HG02840 (cell line): Measurements from ENCODE around the gene PCOLCE2.

Experiments used
- ATAC-seq: cut with Tn5 transposase; IDR thresholded peaks from one replicate; pipeline ENCODE4 v1.9.1; 2021; ENCODE audit warnings: mild to moderate bottlenecking, moderate library complexity, moderate number of reproducible peaks; ENCODE audit not compliant: unreplicated experiment, low FRiP score

PCOLCE2 gene

DNA sequence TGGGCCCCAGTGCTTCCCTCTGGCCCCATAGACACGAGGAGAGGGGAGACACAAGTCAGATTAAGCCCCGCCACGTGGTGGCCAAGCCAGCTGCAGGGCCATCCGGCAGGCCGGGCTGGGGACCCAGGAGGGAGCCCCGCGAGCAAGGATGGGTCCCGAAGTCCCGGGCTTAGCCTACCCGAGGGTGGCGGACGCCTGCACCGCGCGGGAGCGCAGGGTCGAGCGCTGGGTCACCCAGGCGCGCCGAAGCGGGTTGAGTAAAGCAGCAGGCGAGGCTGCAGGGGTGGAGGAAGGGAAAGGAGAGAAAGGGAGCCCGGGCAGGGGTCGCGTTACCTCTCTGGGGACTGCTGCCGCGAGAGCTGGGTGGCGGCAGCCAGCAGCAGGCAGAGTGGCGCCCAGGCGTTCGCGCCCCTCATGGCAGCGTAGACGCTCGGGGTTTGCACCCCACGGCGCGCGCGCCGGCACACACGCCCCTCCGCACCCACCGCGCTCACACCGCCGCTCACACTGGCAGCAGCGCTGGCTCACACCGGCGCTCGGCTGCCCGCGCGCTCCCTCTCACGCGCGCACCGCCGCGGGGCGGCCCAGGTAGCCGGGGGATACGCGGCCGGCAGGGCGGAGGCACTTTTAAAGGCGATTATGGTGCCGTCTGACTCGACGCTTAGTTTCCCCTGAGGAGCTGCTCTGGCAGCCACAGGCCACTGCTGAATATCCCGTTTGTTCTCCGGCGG, at the start of gene PCOLCE2:
TSS of gene PCOLCE2 (minus strand) at position 603 of the 731 bp plus-strand sequence. CDS start at position 416, 187 bp downstream.
- ATAC-seq = no peak

GRCh38 chr3:142935963-142936362, 47.1 kb upstream of the PCOLCE2 start:
- ATAC-seq = no peak

- ATAC-seq = no peak
These were observed 46.0 kb upstream of the PCOLCE2 start for GRCh38 chr3:142934887-142935269.

DNA sequence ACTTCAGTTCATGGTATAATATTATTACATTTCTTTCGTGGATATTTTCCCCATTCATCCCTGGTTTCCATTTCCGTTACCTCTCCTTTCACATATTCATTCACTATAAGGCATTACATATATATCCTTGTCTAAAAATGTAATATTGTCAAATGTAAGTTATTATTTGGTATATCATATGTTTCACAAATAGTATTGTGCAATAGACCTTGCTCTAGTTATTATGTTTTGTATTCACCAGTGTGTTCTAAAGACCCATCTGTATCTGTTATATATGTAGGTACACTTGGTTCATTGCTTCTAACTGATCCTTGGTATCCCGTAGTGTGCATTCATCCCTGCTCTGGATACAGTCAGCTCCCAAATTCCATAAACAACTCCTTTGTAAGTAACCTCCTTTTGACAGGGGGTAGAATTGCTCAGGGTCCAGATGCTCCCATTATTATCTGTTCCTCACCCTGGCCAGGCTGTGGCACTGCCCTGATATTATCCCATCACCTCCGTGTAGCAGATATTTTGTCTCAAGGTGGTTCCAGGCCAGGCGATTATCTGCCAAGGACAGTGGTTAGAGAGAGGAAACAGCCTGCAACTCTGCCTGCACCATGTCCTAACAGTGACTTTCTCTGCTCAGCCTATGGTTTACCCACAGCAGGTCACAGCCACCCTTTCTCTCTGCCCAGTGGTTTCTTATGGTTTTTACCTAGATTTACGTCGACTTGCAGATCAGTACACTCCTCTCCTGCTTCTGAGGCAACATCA, 45.4 kb upstream of the PCOLCE2 start:
- ATAC-seq = no peak

GRCh38 chr3:142931222-142931621, 42.3 kb upstream of the PCOLCE2 start:
- no peak for ATAC-seq

DNA sequence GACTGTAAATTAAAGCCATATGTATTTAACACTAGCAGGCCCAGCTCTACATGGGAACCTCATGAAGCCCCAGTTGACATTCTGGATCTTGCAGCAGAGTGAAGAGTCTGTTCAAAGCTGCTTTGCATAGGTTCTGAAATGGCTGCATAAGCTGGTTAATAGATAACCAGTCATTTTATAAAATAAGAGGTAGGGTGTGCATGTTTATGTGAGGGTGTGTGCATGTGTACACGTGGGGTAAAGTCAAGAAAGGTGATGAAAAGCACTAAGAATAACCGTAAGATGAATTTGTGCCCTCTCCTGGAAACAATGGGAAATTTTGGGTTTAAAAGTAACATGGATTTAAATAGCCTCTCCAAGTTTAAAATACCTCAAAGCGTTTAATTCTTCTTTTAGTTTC, 41.6 kb upstream of the PCOLCE2 start:
- no peak for ATAC-seq

- ATAC-seq = no peak
These were observed 41.0 kb upstream of the PCOLCE2 start for GRCh38 chr3:142929890-142930289.

- ATAC-seq = no peak
These were observed 40.2 kb upstream of the PCOLCE2 start for GRCh38 chr3:142929109-142929508.

- ATAC-seq = no peak
These were observed 37.6 kb upstream of the PCOLCE2 start for GRCh38 chr3:142926368-142926944.

GRCh38 chr3:142925140-142925539, 36.3 kb upstream of the PCOLCE2 start:
- no peak for ATAC-seq

DNA sequence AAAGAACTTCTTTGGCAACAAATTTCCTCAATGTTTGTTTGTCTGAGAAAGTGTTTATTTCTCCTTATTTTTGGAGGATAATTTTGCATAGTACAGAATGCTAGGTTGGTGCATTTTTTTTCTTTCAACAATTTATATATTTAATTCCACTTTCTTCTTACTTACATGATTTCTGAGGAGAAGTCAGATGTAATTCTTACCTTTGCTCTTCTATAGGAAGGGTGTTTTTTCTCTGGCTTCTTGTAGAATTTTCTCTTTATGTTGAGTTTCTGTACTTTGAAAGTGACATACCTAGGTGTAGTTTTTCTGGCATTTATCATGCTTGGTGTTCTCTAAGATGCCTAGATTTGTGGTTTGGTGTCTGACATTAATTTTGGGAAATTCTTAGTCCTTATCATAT, 34.8 kb upstream of the PCOLCE2 start:
- ATAC-seq = no peak

DNA sequence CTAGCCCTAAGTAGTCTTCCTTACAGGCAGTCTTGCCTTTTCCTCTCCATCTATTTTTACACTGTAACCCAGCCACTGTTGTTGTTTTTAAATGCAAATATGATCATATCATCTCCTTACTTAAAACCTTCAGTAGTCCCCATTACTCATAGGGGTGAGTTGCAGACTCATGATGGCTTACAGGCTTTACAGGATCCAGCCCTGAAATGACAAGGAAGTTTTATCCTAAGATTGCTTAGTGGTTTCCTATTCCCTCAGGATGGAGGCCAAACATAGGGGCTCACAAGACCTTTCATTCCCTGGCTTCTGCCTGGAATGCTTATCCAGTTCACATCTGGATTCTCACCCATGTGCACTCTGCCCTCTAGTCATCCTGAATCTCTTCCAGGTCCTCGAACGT, 27.7 kb upstream of the PCOLCE2 start:
- ATAC-seq = no peak

- ATAC-seq = no peak
These were observed 26.8 kb upstream of the PCOLCE2 start for GRCh38 chr3:142915636-142916035.

- no peak for ATAC-seq
These were observed 25.5 kb upstream of the PCOLCE2 start for GRCh38 chr3:142914286-142914811.

GRCh38 chr3:142913432-142913831, 24.5 kb upstream of the PCOLCE2 start:
- ATAC-seq = no peak

DNA sequence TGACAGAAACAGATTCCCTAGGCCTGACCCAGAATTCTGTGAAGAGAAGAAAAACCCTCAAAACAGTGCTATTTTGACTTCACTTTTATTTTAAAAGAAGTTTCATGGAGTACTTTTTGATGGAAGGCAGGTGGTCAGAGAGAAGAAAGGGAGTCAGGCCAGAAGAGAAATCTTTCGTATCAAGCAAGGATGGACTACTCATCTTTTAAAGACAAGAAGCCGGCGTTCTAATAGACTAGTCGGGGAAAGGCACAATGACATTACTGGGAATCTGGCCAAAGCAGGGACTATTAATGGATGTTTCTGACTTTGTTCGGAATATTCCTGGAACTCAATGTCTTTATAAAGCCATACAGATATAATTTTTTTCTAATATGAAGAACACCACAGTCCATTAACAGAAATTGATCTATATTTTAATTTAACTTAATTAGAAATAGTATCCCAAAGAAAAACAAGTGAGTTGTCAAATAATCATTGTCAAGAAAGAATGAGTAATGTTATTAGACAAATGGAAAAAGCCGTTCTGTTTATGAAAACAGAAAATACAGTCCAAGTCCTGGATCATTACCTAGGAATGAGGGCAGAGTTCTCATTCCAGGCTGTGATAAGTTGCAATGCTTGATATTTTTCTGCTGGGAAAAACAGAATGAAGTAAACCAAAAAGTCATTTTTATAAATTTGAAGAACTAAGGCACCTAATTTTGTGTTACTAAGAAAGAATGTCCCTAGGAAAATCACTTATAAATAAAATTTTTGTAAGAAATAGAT, 23.7 kb upstream of the PCOLCE2 start:
- no peak for ATAC-seq

GRCh38 chr3:142910280-142910679, 21.4 kb upstream of the PCOLCE2 start:
- ATAC-seq = no peak

- no peak for ATAC-seq
These were observed 20.4 kb upstream of the PCOLCE2 start for GRCh38 chr3:142909282-142909681.

DNA sequence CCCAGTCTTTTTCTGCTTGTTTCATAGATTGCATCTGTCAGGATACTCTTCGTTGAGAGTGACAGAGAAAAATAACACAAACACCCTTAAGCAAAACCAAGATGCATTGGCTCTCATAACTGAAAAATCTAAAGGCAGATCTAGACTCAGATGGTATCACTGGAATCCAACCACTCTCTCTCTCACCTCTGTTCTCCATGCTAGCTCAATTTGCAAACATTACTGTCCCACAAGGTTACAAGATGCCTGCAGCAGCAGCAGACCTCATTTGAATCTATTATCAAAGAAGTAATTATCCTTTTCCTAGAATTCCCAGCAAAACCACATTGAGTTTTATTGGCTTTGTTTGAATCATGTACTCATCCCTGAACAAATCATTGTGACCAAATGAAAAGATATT, 19.1 kb upstream of the PCOLCE2 start:
- ATAC-seq = no peak

GRCh38 chr3:142904639-142905436, 16.0 kb upstream of the PCOLCE2 start:
- ATAC-seq = no peak
